Activated CD4-positive, alpha-beta T cell treated with anti-CD3 and anti-CD28 coated beads for 1 hour (primary cell): ENCODE data around the gene ZNF830.
"Not testable (repeated sequence)": the region's sequence is repeated elsewhere in the genome, so short reads cannot be mapped to it uniquely, and the experiment has no call there.

ENCODE experiments used
- DNase-seq: peaks from one replicate; pipeline ENCODE4 v3.0.0-alpha.2; 2020

The ZNF830 gene

GRCh38 chr17:34991606-34992005, 30.3 kb downstream of the ZNF830 start:
- DNase-seq = no peak

- DNase-seq = no peak
These were observed 31.7 kb downstream of the ZNF830 start for GRCh38 chr17:34993031-34993430.

DNA sequence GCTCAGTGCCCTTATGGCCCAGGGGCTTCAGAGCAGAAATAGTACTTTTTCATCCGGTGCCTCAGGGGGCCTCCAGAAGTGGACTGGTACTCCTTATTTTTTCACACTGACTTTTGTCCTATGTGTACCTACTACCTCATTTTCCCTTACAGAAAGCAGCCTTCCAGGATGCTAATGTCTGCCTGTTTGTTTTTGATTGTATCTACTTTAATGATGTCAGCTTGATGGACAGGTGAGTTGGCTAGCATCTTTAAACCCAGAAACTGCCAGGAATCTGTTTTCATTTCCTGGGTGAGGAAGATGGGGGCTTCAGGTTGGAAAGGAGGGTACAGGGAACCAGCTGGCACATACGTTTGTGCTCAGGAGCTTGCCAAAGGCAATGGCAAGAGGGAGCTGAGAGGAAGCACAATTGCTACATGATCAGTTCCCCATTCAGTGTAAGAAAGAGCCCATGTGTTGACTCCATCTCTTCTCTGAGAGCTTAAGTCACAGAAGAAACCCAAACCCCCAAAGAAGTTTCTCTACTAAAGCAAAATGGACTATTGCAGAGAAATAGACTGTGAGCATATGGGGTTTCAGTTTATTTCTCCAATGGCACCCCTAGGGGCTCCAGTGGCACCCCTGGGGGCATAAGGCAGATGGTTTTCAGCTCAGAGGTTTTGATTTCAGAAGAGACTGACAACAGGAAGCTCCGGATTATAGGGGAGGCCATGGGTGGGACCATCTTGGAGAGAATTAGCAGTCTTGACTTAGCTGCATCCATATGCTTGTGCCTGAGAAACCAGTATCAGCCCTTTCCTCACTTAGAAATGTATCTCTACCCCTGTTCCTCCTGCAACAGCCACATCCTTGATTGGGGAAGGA, 35.3 kb downstream of the ZNF830 start:
- no peak for DNase-seq

GRCh38 chr17:34997355-34997862, 36.1 kb downstream of the ZNF830 start:
- DNase-seq = no peak

DNA sequence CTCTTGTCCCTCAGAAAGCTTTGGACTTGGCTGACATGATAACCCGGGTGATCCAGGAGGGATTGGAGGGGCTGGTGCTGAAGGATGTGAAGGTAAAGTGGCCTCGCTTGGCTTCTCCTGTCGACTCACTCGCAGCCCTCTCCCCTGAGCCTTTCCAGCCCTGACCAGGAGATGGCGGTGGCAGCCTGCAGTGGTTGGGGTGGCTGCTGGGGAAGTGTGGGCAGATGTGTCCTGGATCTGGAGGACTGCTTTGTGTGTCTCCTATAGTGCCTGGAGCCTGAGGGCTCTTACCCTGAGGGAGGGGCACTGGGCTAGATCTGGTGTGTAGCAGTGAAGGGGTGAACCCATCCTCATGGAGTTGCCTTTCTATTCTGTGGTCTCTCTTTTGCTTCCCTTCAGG, 36.9 kb downstream of the ZNF830 start:
- DNase-seq = peak; percentile 74

DNA sequence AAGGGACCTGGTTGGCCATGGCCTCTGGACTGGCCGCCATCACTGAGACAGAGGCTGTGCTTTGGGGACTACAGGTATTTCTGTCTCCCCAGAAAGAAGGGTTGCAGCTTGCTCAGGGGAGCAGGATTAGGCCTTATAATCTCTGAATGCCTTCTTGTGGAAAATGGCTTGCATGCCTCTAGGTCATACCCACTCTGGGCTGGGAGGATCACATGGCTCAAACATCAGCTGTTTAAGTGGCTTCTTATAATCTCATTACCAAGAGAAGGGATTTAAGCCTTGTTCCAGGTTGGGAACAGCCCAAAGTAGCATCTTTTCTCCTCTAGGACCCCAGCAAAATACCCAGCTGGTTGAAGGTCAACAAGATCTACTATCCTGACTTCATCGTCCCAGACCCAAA, 38.1 kb downstream of the ZNF830 start:
- no peak for DNase-seq

GRCh38 chr17:35000965-35001364, 39.6 kb downstream of the ZNF830 start:
- DNase-seq = not testable (repeated sequence)

DNA sequence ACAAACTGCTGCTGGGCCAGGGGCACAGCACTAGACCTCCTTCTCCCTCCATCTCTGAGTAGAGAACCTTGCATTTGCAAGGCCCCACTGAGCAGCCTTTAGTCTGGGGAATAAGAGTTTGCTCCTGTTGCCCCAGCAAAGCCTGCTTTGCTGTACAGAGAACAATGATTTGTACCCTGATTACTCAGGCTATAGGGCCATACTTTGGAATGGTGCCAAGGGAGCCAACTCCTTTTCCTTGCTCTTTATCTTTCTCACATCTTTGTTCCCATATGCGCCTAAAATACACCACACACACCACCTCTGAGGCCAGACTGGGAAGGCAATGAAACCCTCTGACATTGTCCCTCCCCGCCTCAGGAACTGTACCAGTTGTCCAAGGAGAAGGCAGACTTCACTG, 40.2 kb downstream of the ZNF830 start:
- no peak for DNase-seq

DNA sequence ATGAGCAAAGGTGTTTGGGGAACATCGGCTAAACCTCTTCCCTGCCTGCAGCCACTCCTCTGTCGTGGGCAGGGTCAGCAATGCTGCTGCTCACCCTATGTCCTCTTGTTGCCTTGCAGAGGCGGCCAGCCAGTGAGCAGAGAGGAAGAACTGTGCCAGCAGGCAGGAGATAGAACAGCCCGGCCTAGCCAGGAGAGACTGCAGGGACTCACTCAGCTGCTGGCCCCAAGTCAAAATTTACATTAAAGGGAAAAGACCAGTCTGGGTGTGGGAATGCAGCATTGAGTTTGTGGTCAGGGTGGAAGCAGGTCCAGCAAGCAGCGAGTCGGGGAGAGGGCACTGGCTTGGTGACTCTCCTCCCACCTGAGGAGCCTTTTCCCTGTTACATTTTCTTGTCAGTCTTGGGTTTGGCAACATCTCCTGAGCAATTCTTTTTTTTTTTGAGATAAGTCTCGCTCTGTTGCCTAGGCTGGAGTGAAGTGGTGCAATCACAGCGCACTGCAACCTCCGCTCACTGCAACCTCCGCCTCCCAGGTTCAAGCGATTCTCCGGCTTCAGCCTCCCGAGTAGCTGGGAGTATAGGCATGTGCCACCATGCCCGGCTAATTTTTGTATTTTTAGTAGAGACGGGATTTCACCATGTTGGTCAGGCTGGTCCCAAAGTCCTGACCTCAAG, 41.7 kb downstream of the ZNF830 start:
- DNase-seq = no peak

DNA sequence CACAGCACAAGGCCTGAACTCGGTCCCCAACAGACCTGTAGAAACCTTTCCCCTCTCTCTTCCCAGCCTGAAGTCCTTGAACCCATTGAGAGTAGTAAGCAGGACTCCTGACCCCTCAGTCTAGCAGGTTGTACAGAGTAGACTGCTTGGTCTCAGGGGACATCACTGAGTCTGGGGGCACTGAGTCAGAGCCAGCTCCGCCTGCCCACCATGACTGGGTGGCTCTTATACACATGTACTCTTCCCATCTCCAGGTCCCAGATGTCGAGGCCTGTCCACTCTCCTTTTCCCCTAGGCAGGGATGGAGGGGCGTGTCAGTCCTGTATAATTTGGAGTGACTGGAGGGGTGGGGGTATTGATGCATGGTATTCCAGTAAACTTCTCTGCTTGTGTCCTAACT, 42.4 kb downstream of the ZNF830 start:
- DNase-seq = no peak

DNA sequence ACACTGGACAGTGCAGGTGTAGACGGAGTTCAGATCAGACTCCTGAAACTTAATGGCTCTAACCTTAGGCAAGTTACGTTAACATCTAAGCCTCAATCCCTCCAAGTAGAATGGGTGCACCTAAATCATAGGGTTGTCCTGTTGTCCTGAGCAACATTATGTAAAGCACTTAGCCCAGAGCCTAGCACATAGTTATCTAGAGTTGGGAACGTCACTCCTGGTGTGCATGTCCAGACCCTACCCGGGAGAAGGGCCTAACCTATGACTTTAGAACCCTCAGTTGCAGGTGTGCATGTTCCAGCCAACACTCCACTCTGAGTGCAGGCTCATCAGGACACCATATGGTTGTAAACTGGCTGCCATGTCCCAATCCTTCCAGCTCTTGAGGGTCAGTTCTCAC, 45.0 kb downstream of the ZNF830 start:
- no peak for DNase-seq

DNA sequence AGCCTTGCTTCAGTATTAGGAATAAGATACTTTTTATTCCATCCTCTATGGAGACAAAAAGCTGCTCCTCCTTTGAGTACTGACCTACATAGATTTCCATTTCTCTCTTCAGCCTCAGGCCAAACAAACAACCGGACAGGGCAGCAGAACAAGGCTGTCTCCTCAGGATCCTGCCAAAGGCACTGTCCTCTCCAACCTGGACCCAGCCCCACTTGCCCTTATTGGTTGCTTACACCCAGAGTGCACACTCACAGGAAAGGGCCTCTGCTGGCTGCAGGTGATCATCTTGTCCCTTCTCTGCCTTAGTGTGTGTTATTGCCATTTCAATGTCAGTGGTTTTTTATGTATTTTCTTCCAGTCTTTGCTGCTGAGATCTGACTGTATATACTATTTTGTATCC, 45.6 kb downstream of the ZNF830 start:
- DNase-seq = no peak

GRCh38 chr17:35010093-35010492, 48.8 kb downstream of the ZNF830 start:
- DNase-seq = no peak

GRCh38 chr17:35011671-35012216, 50.4 kb downstream of the ZNF830 start:
- no peak for DNase-seq
